A673 (cell line): ENCODE measurements around the gene SLC5A5. TPM values are rescaled to one million over a fixed set of nuclear protein-coding genes. Genes with fewer than 3 reads are reported as not detected.

Source experiments
- BruUV-seq: library from RNA; stranded (reverse); fragments of 400-500 nt; replicated peaks from 2 replicates; lab custom pipeline; 2021; lab: Mats Ljungman, UMichigan
- CTCF ChIA-PET: fragments of 300-600 bp; sonication (Branson Sonifier 250); formaldehyde crosslinking; loops from one replicate; lab custom pipeline; 2022; ENCODE audit warnings: antibody characterized with exemption; lab: Charles Lee
- POLR2A ChIA-PET: fragments of 300-600 bp; sonication (Branson Sonifier 250); formaldehyde crosslinking; loops from one replicate; lab custom pipeline; 2022; ENCODE audit warnings: antibody characterized with exemption; ENCODE audit not compliant: low non-redundant PET; lab: Charles Lee
- DNase-seq: peaks from one replicate; pipeline ENCODE4 v3.0.0-alpha.2; 2015; ENCODE audit warnings: low spot score
- H3K27ac ChIP-seq: fragments of 200-600 bp; sonication (generic); 2 replicates; pipeline ENCODE4 v1.5.1; 2016; ENCODE audit warnings: mixed run types, low read depth, mild to moderate bottlenecking, mixed read lengths, antibody characterized with exemption, low read length; ENCODE audit not compliant: poor library complexity, severe bottlenecking
- H3K27me3 ChIP-seq: fragments of 200-600 bp; sonication (generic); replicated peaks from 2 replicates; pipeline ENCODE4 v1.6.1; 2017; ENCODE audit warnings: mixed run types, low read depth, mild to moderate bottlenecking, mixed read lengths, antibody characterized with exemption, low read length; ENCODE audit not compliant: insufficient read depth, poor library complexity
- H3K36me3 ChIP-seq: fragments of 200-600 bp; sonication (generic); 2 replicates; pipeline ENCODE4 v1.6.1; 2016; ENCODE audit warnings: mixed run types, mild to moderate bottlenecking, mixed read lengths, antibody characterized with exemption, low read length; ENCODE audit not compliant: insufficient read depth, poor library complexity, severe bottlenecking
- H3K4me1 ChIP-seq: fragments of 200-600 bp; sonication (generic); 2 replicates; pipeline ENCODE4 v1.6.1; 2017; ENCODE audit warnings: mixed run types, mild to moderate bottlenecking, mixed read lengths, antibody characterized with exemption, low read length; ENCODE audit not compliant: insufficient read depth, poor library complexity, severe bottlenecking
- H3K4me3 ChIP-seq: fragments of 200-600 bp; sonication (generic); 2 replicates; pipeline ENCODE4 v1.5.1; 2016; ENCODE audit warnings: low read depth, mixed run types, mild to moderate bottlenecking, mixed read lengths, low read length; ENCODE audit not compliant: poor library complexity, severe bottlenecking
- H3K9me3 ChIP-seq: fragments of 200-600 bp; sonication (generic); 2 replicates; pipeline ENCODE4 v1.6.1; 2016; ENCODE audit warnings: mixed run types, low read depth, mild to moderate bottlenecking, mixed read lengths, antibody characterized with exemption, low read length; ENCODE audit not compliant: poor library complexity, severe bottlenecking
- EZH2 ChIP-seq: fragments of 200-600 bp; sonication (generic); IDR thresholded peaks from 2 replicates; pipeline ENCODE4 v1.6.1; 2017; ENCODE audit warnings: borderline replicate concordance, low read depth, mild to moderate bottlenecking, mixed read lengths, antibody characterized with exemption, low read length; ENCODE audit not compliant: poor library complexity, severe bottlenecking
- intact Hi-C: fragments of 100-400 bp; cut with micrococcal nuclease; formaldehyde crosslinking; loops from one replicate; pipeline ENCODE4 v1.10.0; 2022; ENCODE audit not compliant: unreplicated experiment
- total RNA-seq: library from RNA; stranded (reverse); gene quantifications from 2 replicates; pipeline ENCODE4 v1.2.3, GENCODE V29; 2021
- TF ChIP-seq, protein P1 (sequence below): fragments of 300-800, 200-600 bp; sonication (generic); conservative IDR thresholded peaks from 2 replicates; pipeline ENCODE4 v1.5.1; 2017; ENCODE audit warnings: low read depth, mild to moderate bottlenecking, antibody characterized with exemption, low read length, moderate library complexity, mixed read lengths

The SLC5A5 gene
- total RNA-seq, 1 experiment from 2014 or later, result not detected

DNA sequence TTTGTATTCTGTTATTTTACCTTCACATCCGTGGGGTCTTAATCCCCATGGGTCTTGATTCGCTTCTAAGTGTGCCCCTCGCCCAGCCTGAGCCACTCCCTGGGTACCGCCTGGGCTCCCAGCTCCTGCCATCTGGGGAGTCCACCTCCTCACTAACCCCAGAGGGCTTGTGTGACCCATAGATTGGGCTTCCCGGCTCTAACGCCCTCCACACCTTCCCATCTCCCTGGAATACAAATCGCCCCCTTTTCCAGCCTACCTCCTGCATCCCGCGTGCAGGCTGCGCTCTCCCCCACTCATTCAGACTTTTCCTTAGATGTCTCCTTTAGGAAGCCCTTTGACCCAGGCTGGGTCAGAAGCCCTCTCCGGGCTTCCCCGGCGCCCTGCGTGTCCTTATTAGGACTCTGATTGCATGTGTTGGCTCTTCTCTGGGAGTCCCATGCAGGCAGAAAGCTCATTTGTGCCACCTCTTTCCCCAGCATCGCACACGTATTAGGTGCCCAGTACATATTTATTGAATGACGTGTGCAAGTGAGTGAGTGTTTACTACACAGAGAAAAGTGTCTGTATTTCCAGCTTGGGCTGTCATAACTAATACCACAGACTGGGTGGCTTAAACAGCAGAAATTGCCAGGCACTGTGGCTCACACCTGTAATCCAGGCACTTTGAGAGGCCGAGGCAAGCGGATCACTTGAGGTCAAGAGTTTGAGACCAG lies 61.8 kb downstream of the SLC5A5 start:
- no peak for TF ChIP-seq EZH2
- TF ChIP-seq, protein P1, sequence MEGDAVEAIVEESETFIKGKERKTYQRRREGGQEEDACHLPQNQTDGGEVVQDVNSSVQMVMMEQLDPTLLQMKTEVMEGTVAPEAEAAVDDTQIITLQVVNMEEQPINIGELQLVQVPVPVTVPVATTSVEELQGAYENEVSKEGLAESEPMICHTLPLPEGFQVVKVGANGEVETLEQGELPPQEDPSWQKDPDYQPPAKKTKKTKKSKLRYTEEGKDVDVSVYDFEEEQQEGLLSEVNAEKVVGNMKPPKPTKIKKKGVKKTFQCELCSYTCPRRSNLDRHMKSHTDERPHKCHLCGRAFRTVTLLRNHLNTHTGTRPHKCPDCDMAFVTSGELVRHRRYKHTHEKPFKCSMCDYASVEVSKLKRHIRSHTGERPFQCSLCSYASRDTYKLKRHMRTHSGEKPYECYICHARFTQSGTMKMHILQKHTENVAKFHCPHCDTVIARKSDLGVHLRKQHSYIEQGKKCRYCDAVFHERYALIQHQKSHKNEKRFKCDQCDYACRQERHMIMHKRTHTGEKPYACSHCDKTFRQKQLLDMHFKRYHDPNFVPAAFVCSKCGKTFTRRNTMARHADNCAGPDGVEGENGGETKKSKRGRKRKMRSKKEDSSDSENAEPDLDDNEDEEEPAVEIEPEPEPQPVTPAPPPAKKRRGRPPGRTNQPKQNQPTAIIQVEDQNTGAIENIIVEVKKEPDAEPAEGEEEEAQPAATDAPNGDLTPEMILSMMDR, result no peak
- Histone ChIP-seq H3K4me3 (peak overlapping the region; percentile 85), H3K4me1 (peaks cover 11% of the 10 kb centered on the region), H3K27me3 (no peaks in the 10 kb centered on the region), H3K36me3 (no peaks in the 10 kb centered on the region), H3K27ac (peak overlapping the region; percentile 97), H3K9me3 (no peaks in the 10 kb centered on the region)
- BruUV-seq, result no TSS peak
- intact Hi-C loops, result loop anchor here (2.0 to 5.0 kb wide), 2 partner anchors 61 to 125 kb away; partner anchors contain the start of gene SLC5A5
- no peak for DNase-seq
- ChIA-PET CTCF (interaction anchor here (0.8 to 1.4 kb wide), 4 partner anchors 10 to 74 kb away, joined by 3 to 55 read pairs (median 7); partner anchors contain the start of genes RPL18A and SLC5A5), POLR2A (interaction anchor here (0.5 to 0.9 kb wide), 2 partner anchors 74 to 347 kb away, joined by 4 to 5 read pairs; partner anchors contain the start of gene RPL18A)

DNA sequence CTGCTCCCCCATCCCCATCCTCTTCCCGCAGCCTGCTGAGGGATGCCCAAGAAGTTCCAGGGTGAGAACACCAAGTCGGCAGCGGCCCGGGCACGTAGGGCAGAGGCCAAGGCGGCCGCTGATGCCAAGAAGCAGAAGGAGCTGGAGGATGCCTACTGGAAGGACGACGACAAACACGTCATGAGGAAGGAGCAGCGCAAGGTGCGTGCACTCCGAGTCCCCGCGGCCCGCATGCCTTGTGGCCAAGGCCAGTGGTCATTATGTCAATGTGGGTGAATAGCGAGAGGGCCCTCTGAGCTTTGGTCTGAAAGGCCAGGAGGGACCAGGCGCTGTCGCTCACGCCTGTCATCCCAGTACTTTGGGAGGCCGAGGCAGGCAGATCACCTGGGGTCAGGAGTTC lies 64.6 kb downstream of the SLC5A5 start:
- no TSS peak for BruUV-seq
- DNase-seq, result no peak
- CTCF ChIA-PET, result interaction anchor here (1.2 kb wide), 1 partner anchor 57 kb away, joined by 7 read pairs; no protein-coding TSS in a partner anchor

DNA sequence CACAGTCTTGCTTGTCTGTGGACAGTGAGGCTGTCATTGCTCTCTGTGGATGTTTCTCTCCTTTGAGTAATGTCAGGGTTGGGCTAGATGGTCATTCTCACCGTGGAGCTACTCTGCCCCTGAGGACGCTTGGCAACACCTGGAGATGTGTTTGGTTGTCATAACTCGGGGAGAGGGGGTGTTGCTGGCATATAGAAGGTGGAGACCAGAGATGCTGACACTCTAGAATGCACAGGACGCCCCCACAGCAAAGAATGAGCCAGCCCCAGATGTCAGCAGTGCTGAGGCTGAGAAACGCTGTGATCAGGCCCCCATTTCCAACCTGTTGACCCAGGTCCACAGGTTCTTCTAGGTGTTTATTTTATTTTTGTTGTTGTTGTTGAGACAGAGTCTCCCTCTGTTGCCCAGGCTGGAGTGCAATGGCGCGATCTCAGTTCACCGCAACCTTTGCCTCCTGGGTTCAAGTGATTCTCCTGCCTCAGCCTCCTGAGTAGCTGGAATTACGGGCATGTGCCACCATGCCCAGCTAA lies 65.7 kb downstream of the SLC5A5 start:
- no peak for TF ChIP-seq EZH2
- TF ChIP-seq, protein P1, result no peak
- no peak overlapping the region for H3K4me3 ChIP-seq
- H3K36me3 ChIP-seq, result no peaks in the 10 kb centered on the region
- ChIA-PET POLR2A (interaction anchor here (0.6 kb wide), 1 partner anchor 518 kb away, joined by 7 read pairs; no protein-coding TSS in a partner anchor), CTCF (interaction anchor here (1.2 to 1.4 kb wide), 4 partner anchors 29 to 60 kb away, joined by 3 to 18 read pairs (median 6); no protein-coding TSS in a partner anchor)
- peaks cover 12% of the 10 kb centered on the region for H3K4me1 ChIP-seq
- no peak for DNase-seq
- intact Hi-C loops, result no loop called here
- BruUV-seq, result no TSS peak
- H3K27me3 ChIP-seq, result no peaks in the 10 kb centered on the region
- no peaks in the 10 kb centered on the region for H3K9me3 ChIP-seq
- no peak overlapping the region for H3K27ac ChIP-seq

More for the DNA sequence above, 64.6 kb downstream of the SLC5A5 start:
- Histone ChIP-seq H3K4me1 (peaks cover 11% of the 10 kb centered on the region), H3K36me3 (no peaks in the 10 kb centered on the region), H3K27ac (no peak overlapping the region), H3K4me3 (no peak overlapping the region), H3K27me3 (no peaks in the 10 kb centered on the region), H3K9me3 (no peaks in the 10 kb centered on the region)
- TF ChIP-seq, protein P1, result no peak
- TF ChIP-seq EZH2, result no peak
- POLR2A ChIA-PET, result no interaction called here
- intact Hi-C loops, result no loop called here
